ENCODE data around the gene RASSF4. TPM values are rescaled to one million over a fixed set of nuclear protein-coding genes. Genes with fewer than 3 reads are reported as not detected.

The RASSF4 gene
- total RNA-seq, 1 experiment from 2014 or later, result 11.5 TPM

DNA sequence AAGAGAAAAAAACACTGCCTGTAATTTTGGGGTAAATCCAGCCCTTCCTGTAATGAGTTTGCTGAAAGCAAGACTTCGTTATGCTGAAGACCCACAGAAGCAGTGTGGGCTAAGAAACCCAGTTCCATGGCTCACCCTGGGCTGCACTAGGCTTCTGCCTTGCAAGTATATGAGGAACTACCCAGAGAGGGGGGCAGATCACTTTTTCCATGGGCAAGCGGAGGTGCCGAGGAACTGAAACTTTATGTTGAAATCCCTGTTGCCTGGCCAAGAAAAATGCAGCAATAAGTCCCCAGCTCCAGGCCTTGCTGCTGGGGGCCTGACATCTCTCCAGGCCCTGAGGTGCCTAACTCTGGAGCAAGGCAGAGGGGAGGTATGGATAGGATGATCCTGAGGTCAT, 8.5 kb downstream of the RASSF4 start:
- H2BK15ac ChIP-seq (ENCODE audit: low read depth, low read length), result no peak overlapping the region
- no CpG with 5 or more reads among the region's 3 CpGs for WGBS (ENCODE audit: extremely low coverage, insufficient read length, low lambda C conversion rate)
- no peak overlapping the region for H2AK5ac ChIP-seq (ENCODE audit: insufficient read length, low read length)
- H4K20me1 ChIP-seq (ENCODE audit: control insufficient read depth, insufficient read depth, insufficient read length), result no peaks in the 10 kb centered on the region
- H3K79me1 ChIP-seq (ENCODE audit: insufficient read depth, low read depth, low read length, poor library complexity, severe bottlenecking), result no peaks in the 10 kb centered on the region
- H2BK120ac ChIP-seq (ENCODE audit: low read depth, low read length, poor library complexity, severe bottlenecking), result no peak overlapping the region
- H3K14ac ChIP-seq (ENCODE audit: insufficient read depth, low read length), result no peak overlapping the region; the same call in 1 of the 2 replicates
- Mint-ChIP-seq H3K36me3 (ENCODE audit: insufficient read depth in 1 of 3, low read depth in 3 of 3) (peaks cover 7 to 27% (median 13%) of the 10 kb centered on the region in 3 experiments; a peak in 6 of 7 replicates), H3K4me3 (no peak overlapping the region), H3K27ac (no peak overlapping the region), H3K4me1 (peaks cover 46 to 49% of the 10 kb centered on the region in 2 experiments), H3K27me3 (ENCODE audit: low read depth) (no peaks in the 10 kb centered on the region), H3K9me3 (no peaks in the 10 kb centered on the region; a peak in 2 of 5 replicates)
- H3K4me2 ChIP-seq (ENCODE audit: insufficient read depth, insufficient read length, low read length), result no peak overlapping the region
- H3K27me3 ChIP-seq (ENCODE audit: insufficient read depth, low read length), result no peaks in the 10 kb centered on the region
- no peak overlapping the region for H3K4ac ChIP-seq (ENCODE audit: low read depth, low read length)
- H3K9ac ChIP-seq (ENCODE audit: extremely low read depth, insufficient read length, low read length), result no peak overlapping the region
- H2AFZ ChIP-seq (ENCODE audit: low read length), result no peak overlapping the region
- H3T11ph ChIP-seq (ENCODE audit: low read length), result no peak overlapping the region
- H3K9me3 ChIP-seq (ENCODE audit: control insufficient read depth, low read depth, low read length), result no peaks in the 10 kb centered on the region
- no peak overlapping the region for H4K91ac ChIP-seq (ENCODE audit: insufficient read length, low read depth, low read length)
- H4K8ac ChIP-seq (replicated peaks; ENCODE audit: insufficient read length, low read depth, low read length), result no peak overlapping the region
- no peaks in the 10 kb centered on the region for H3K79me2 ChIP-seq (ENCODE audit: insufficient read depth, low read length)
- DNase-seq, result no peak
- H2BK12ac ChIP-seq (ENCODE audit: insufficient read length, low read depth, low read length), result no peak overlapping the region
- H3K56ac ChIP-seq (ENCODE audit: insufficient read length, low read depth, low read length), result no peak overlapping the region
- H3K27ac ChIP-seq (ENCODE audit: insufficient read length, low read depth, low read length), result no peak overlapping the region
- no peak overlapping the region for H3K18ac ChIP-seq (ENCODE audit: insufficient read length, low read depth, low read length)
- no peak overlapping the region for H2BK5ac ChIP-seq (ENCODE audit: insufficient read length, low read length)
- H3K23ac ChIP-seq (ENCODE audit: insufficient read length, low read depth, low read length), result no peak overlapping the region
- H3K4me1 ChIP-seq (ENCODE audit: insufficient read depth, low read length), result peaks cover 18% of the 10 kb centered on the region
- no peaks in the 10 kb centered on the region for H3K23me2 ChIP-seq (ENCODE audit: insufficient read length, low read depth, low read length, poor library complexity, severe bottlenecking)
- no peak overlapping the region for H4K5ac ChIP-seq (ENCODE audit: insufficient read length, low read depth, low read length)
- TF ChIP-seq, protein P1, sequence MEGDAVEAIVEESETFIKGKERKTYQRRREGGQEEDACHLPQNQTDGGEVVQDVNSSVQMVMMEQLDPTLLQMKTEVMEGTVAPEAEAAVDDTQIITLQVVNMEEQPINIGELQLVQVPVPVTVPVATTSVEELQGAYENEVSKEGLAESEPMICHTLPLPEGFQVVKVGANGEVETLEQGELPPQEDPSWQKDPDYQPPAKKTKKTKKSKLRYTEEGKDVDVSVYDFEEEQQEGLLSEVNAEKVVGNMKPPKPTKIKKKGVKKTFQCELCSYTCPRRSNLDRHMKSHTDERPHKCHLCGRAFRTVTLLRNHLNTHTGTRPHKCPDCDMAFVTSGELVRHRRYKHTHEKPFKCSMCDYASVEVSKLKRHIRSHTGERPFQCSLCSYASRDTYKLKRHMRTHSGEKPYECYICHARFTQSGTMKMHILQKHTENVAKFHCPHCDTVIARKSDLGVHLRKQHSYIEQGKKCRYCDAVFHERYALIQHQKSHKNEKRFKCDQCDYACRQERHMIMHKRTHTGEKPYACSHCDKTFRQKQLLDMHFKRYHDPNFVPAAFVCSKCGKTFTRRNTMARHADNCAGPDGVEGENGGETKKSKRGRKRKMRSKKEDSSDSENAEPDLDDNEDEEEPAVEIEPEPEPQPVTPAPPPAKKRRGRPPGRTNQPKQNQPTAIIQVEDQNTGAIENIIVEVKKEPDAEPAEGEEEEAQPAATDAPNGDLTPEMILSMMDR (conservative IDR thresholded peaks at IDR 0.05), result no peak
- no peak overlapping the region for H2BK20ac ChIP-seq (ENCODE audit: low read depth, low read length, poor library complexity, severe bottlenecking)
